ENCODE results near the gene PARK7.

The PARK7 gene

GRCh38 chr1:8010080-8010664 is 48.7 kb downstream of the PARK7 start:
- no peak for DNase-seq (ENCODE audit: low spot score)

- DNase-seq (ENCODE audit: low spot score) = no peak
Measured at GRCh38 chr1:8011016-8011415, 49.5 kb downstream of the PARK7 start.

GRCh38 chr1:8011923-8012858 is 50.7 kb downstream of the PARK7 start:
- no peak for DNase-seq (ENCODE audit: low spot score)

- DNase-seq (ENCODE audit: low spot score) = no peak
Measured at GRCh38 chr1:8012955-8013354, 51.4 kb downstream of the PARK7 start.

- DNase-seq (ENCODE audit: low spot score) = no peak
Measured at GRCh38 chr1:8013399-8013798, 51.9 kb downstream of the PARK7 start.

- no peak for DNase-seq (ENCODE audit: low spot score)
Measured at GRCh38 chr1:8013800-8014199, 52.3 kb downstream of the PARK7 start.

GRCh38 chr1:8014381-8014988 is 53.0 kb downstream of the PARK7 start:
- no peak for DNase-seq (ENCODE audit: low spot score)

- peak; percentile 83 for DNase-seq (ENCODE audit: low spot score)
Measured at GRCh38 chr1:8015036-8015808, 53.7 kb downstream of the PARK7 start.

- no peak for DNase-seq (ENCODE audit: low spot score)
Measured at GRCh38 chr1:8015809-8016165, 54.3 kb downstream of the PARK7 start.

GRCh38 chr1:8016210-8016894 is 54.8 kb downstream of the PARK7 start:
- DNase-seq (ENCODE audit: low spot score) = no peak

GRCh38 chr1:8016895-8017241 is 55.4 kb downstream of the PARK7 start:
- DNase-seq (ENCODE audit: low spot score) = no peak

GRCh38 chr1:8017495-8018197 is 56.1 kb downstream of the PARK7 start:
- no peak for DNase-seq (ENCODE audit: low spot score)

GRCh38 chr1:8018492-8019228 is 57.1 kb downstream of the PARK7 start:
- peak; percentile 74 for DNase-seq (ENCODE audit: low spot score)

- no peak for DNase-seq (ENCODE audit: low spot score)
Measured at GRCh38 chr1:8019229-8019620, 57.7 kb downstream of the PARK7 start.

- peak; percentile 95 for DNase-seq (ENCODE audit: low spot score)
Measured at GRCh38 chr1:8020032-8020431, 58.5 kb downstream of the PARK7 start.

GRCh38 chr1:8021676-8022266 is 60.3 kb downstream of the PARK7 start:
- no peak for DNase-seq (ENCODE audit: low spot score)

- DNase-seq (ENCODE audit: low spot score) = no peak
Measured at GRCh38 chr1:8022395-8023286, 61.1 kb downstream of the PARK7 start.

- no peak for DNase-seq (ENCODE audit: low spot score)
Measured at GRCh38 chr1:8023287-8023994, 61.9 kb downstream of the PARK7 start.

GRCh38 chr1:8023995-8024313 is 62.4 kb downstream of the PARK7 start:
- no peak for DNase-seq (ENCODE audit: low spot score)
